ENCODE measurements around the gene SPESP1. TPM values are rescaled to one million over a fixed set of nuclear protein-coding genes. Genes with fewer than 3 reads are reported as not detected.

Gene SPESP1
- total and polyA plus RNA-seq, 2 of the 8 experiments (the other 6 are each of a cell fraction or from before 2014, with no cell fraction given) = not detected

GRCh38 chr15:68894208-68894607, 36.1 kb upstream of the SPESP1 start:
- Histone ChIP-seq H3K79me2 (ENCODE audit: control insufficient read depth in 1 of 2, insufficient read depth in 2 of 2, low read length in 2 of 2) (no peaks in the 10 kb centered on the region), H3K4ac (replicated peaks; ENCODE audit: insufficient read length, low read depth, low read length) (no peak overlapping the region), H2BK20ac (ENCODE audit: low read length) (no peak overlapping the region), H4K20me1 (replicated peaks in 1 of 2; ENCODE audit: control insufficient read depth in 1 of 2, insufficient read depth in 2 of 2, low read length in 2 of 2) (no peaks in the 10 kb centered on the region), H3K4me2 (ENCODE audit: insufficient read depth in 1 of 2, low read depth in 2 of 2, low read length in 2 of 2) (no peak overlapping the region), H3K14ac (ENCODE audit: insufficient read length) (no peak overlapping the region), H3K4me1 (replicated peaks in 1 of 4; ENCODE audit: control insufficient read depth in 3 of 4, insufficient read depth in 4 of 4, low read length in 3 of 4) (peaks cover 0 to 2% (median 0%) of the 10 kb centered on the region in 4 experiments; a peak in 1 of 7 replicates), H3K4me3 (ENCODE audit: extremely low read depth in 1 of 4, insufficient read depth in 2 of 4, low read depth in 3 of 4, low read length in 4 of 4) (no peak overlapping the region), H3K36me3 (ENCODE audit: control insufficient read depth in 2 of 4, insufficient read depth in 4 of 4, low read length in 3 of 4) (no peaks in the 10 kb centered on the region), H3K79me1 (ENCODE audit: low read depth, low read length) (no peaks in the 10 kb centered on the region), H3K9ac (replicated peaks in 1 of 4; ENCODE audit: extremely low read depth in 1 of 4, low read depth in 3 of 4, low read length in 3 of 4) (no peak overlapping the region), H3K23me2 (ENCODE audit: low read depth, low read length) (no peaks in the 10 kb centered on the region), H3K27me3 (replicated peaks in 1 of 4; ENCODE audit: control insufficient read depth in 3 of 4, extremely low read depth in 1 of 4, insufficient read depth in 3 of 4, low read length in 3 of 4) (no peaks in the 10 kb centered on the region), H2BK120ac (replicated peaks; ENCODE audit: low read depth, low read length) (no peak overlapping the region), H4K5ac (ENCODE audit: insufficient read length, low read depth, low read length) (no peak overlapping the region), H4K8ac (ENCODE audit: extremely low read depth, insufficient read depth, low read length) (no peak overlapping the region), H2BK12ac (ENCODE audit: low read depth, low read length) (no peak overlapping the region), H3K9me3 (ENCODE audit: insufficient read depth in 2 of 2, low read depth in 1 of 2, low read length in 1 of 2) (no peaks in the 10 kb centered on the region), H2AK5ac (ENCODE audit: low read depth, low read length) (no peak overlapping the region), H2BK15ac (ENCODE audit: low read length) (no peak overlapping the region), H3K27ac (ENCODE audit: low read depth, low read length) (no peak overlapping the region), H4K91ac (replicated peaks; ENCODE audit: insufficient read length, low read length) (no peak overlapping the region), H3K23ac (ENCODE audit: insufficient read length) (no peak overlapping the region), H3K18ac (ENCODE audit: extremely low read depth, low read length) (no peak overlapping the region), H2BK5ac (ENCODE audit: low read depth, low read length) (no peak overlapping the region), H3K56ac (replicated peaks; ENCODE audit: insufficient read length, low read depth, low read length) (no peak overlapping the region), H2AFZ (ENCODE audit: low read length) (peak overlapping the region; percentile 32; the same call in 1 of the 2 replicates)
- no peak for FAIRE-seq
- ChIA-PET POLR2A (ENCODE audit: partially characterized antibody) (no interaction called here), CTCF (ENCODE audit: partially characterized antibody) (interaction anchor here (1.0 to 1.2 kb wide), 2 partner anchors 15 to 19 kb away, joined by 3 read pairs; no protein-coding TSS in a partner anchor)
- 96% methylated on average over 1 of the region's 1 CpG; no CpG with 5 or more reads in 1 of the 2 experiments for WGBS, 2 experiments (ENCODE audit: extremely low coverage in 1 of 2, insufficient coverage in 1 of 2, insufficient read length in 1 of 2, insufficient replicate concordance in 2 of 2, low coverage in 1 of 2, low lambda C conversion rate in 2 of 2, missing lambda C conversion rate in 1 of 2)
- no peak for DNase-seq (ENCODE audit: low read depth in 1 of 2, low spot score in 2 of 2)
- TF ChIP-seq BCL11A (IDR thresholded peaks at IDR 0.05; ENCODE audit: low read depth in 2 of 2, low read length in 2 of 2) (no peak), RXRA (IDR thresholded peaks at IDR 0.05; ENCODE audit: insufficient read depth, low read depth, low read length) (no peak), ATF3 (IDR thresholded peaks at IDR 0.05; ENCODE audit: insufficient read depth, low read depth, low read length) (no peak), POLR2A (IDR thresholded peaks at IDR 0.05; ENCODE audit: control extremely low read depth in 1 of 2, low read depth in 2 of 2, low read length in 2 of 2) (no peak)
